HG02588 (cell line): Measurements from ENCODE around the gene AAGAB.
A peak's percentile ranks its signal among the peaks of the same experiment; 100 is the strongest.
"Not testable (repeated sequence)": the region's sequence is repeated elsewhere in the genome, so short reads cannot be mapped to it uniquely, and the experiment has no call there.

ENCODE experiments used
- ATAC-seq: cut with Tn5 transposase; IDR thresholded peaks from one replicate; pipeline ENCODE4 v1.9.1; 2021; ENCODE audit warnings: mild to moderate bottlenecking, moderate library complexity; ENCODE audit not compliant: unreplicated experiment

The AAGAB gene

GRCh38 chr15:67253549-67254237 lies 768 bp downstream of the AAGAB start:
- no peak for ATAC-seq

- no peak for ATAC-seq
Observed at GRCh38 chr15:67253101-67253500, 1.4 kb downstream of the AAGAB start.

- no peak for ATAC-seq
Observed at GRCh38 chr15:67251318-67251717, 3.1 kb downstream of the AAGAB start.

GRCh38 chr15:67249830-67250229 lies 4.6 kb downstream of the AAGAB start:
- ATAC-seq: no peak

GRCh38 chr15:67248011-67248505 lies 6.4 kb downstream of the AAGAB start:
- no peak for ATAC-seq

- not testable (repeated sequence) for ATAC-seq
Observed at GRCh38 chr15:67246606-67247005, 7.9 kb downstream of the AAGAB start.

- no peak for ATAC-seq
Observed at GRCh38 chr15:67244971-67245478, 9.4 kb downstream of the AAGAB start.

GRCh38 chr15:67242708-67243111 lies 11.8 kb downstream of the AAGAB start:
- ATAC-seq: no peak

GRCh38 chr15:67241132-67241855 lies 13.2 kb downstream of the AAGAB start:
- ATAC-seq: peak; percentile 69

- ATAC-seq: peak; percentile 7
Observed at GRCh38 chr15:67240235-67241131, 14.0 kb downstream of the AAGAB start.

GRCh38 chr15:67232591-67232990 lies 21.9 kb downstream of the AAGAB start:
- no peak for ATAC-seq

- ATAC-seq: no peak
Observed at GRCh38 chr15:67230504-67230903, 24.0 kb downstream of the AAGAB start.

- no peak for ATAC-seq
Observed at GRCh38 chr15:67228286-67228685, 26.2 kb downstream of the AAGAB start.

GRCh38 chr15:67227846-67228245 lies 26.6 kb downstream of the AAGAB start:
- ATAC-seq: no peak

GRCh38 chr15:67227431-67227830 lies 27.0 kb downstream of the AAGAB start:
- ATAC-seq: no peak

- no peak for ATAC-seq
Observed at GRCh38 chr15:67225336-67225735, 29.1 kb downstream of the AAGAB start.

- no peak for ATAC-seq
Observed at GRCh38 chr15:67224889-67225288, 29.6 kb downstream of the AAGAB start.

GRCh38 chr15:67219288-67219687 lies 35.2 kb downstream of the AAGAB start:
- ATAC-seq: no peak

- no peak for ATAC-seq
Observed at GRCh38 chr15:67218428-67218827, 36.0 kb downstream of the AAGAB start.

GRCh38 chr15:67216859-67217258 lies 37.6 kb downstream of the AAGAB start:
- no peak for ATAC-seq

- ATAC-seq: no peak
Observed at GRCh38 chr15:67215102-67215501, 39.4 kb downstream of the AAGAB start.
